ENCODE results near the gene CTSD.

The CTSD gene

GRCh38 chr11:1714908-1715885 is 48.5 kb downstream of the CTSD start:
- H3K27ac ChIP-seq: no peak overlapping the region
- no peak overlapping the region for H3K4me3 ChIP-seq

GRCh38 chr11:1708716-1709115 is 55.0 kb downstream of the CTSD start:
- Histone ChIP-seq H3K4me3 (no peak overlapping the region), H3K27ac (no peak overlapping the region)

- Histone ChIP-seq H3K4me3 (no peak overlapping the region), H3K27ac (no peak overlapping the region)
Measured at GRCh38 chr11:1707751-1708150, 56.0 kb downstream of the CTSD start.

GRCh38 chr11:1706634-1707400 is 56.9 kb downstream of the CTSD start:
- no peak overlapping the region for H3K4me3 ChIP-seq
- peak overlapping the region in 2 of 21 experiments; percentile 13 to 74 for H3K27ac ChIP-seq

GRCh38 chr11:1705126-1706052 is 58.3 kb downstream of the CTSD start:
- H3K4me3 ChIP-seq: no peak overlapping the region
- H3K27ac ChIP-seq: peak overlapping the region in 14 of 21 experiments; percentile 6 to 77 (median 52)

GRCh38 chr11:1703146-1703545 is 60.6 kb downstream of the CTSD start:
- Histone ChIP-seq H3K4me3 (no peak overlapping the region), H3K27ac (no peak overlapping the region)
